ENCODE results near the gene PDK3.
A peak's percentile ranks its signal among the peaks of the same experiment; 100 is the strongest.

Gene PDK3

GRCh38 chrX:24443918-24444317 is 21.2 kb upstream of the PDK3 start:
- Histone ChIP-seq H3K4me1 (ENCODE audit: control insufficient read depth in 1 of 2, insufficient read depth in 1 of 2, low read depth in 1 of 2, low read length in 1 of 2) (no peaks in the 10 kb centered on the region), H3K27ac (no peak overlapping the region), H3K27me3 (no peaks in the 10 kb centered on the region), H3K4me3 (ENCODE audit: low read depth in 1 of 2, low read length in 1 of 2) (no peak overlapping the region), H3K9me3 (no peaks in the 10 kb centered on the region), H3K36me3 (no peaks in the 10 kb centered on the region)
- no peak for TF ChIP-seq CTCF (IDR thresholded peaks at IDR 0.05)

DNA sequence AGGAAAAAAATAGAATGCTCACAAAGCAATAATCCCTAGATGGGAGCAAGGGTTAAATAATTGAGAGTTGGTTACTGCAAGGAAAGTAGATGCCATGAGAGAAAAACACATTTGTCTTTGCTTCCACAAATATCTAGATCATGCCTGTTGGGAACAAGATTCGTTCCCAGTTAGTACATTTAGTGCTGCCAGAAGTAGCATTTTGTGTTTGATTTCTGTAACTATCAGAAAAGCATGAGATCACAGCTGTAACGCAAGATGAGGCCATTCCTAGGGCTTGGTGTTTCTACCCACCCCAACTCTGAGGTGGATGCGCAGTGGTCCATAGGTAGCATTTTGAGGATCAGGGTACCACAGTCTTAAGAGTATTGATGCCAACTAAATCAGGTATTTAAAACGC is 20.4 kb upstream of the PDK3 start:
- Histone ChIP-seq H3K36me3 (no peaks in the 10 kb centered on the region), H3K4me3 (ENCODE audit: low read depth in 1 of 2, low read length in 1 of 2) (no peak overlapping the region), H3K9me3 (no peaks in the 10 kb centered on the region), H3K27me3 (no peaks in the 10 kb centered on the region), H3K4me1 (ENCODE audit: control insufficient read depth in 1 of 2, insufficient read depth in 1 of 2, low read depth in 1 of 2, low read length in 1 of 2) (no peaks in the 10 kb centered on the region), H3K27ac (no peak overlapping the region)
- no peak for TF ChIP-seq CTCF (IDR thresholded peaks at IDR 0.05)

DNA sequence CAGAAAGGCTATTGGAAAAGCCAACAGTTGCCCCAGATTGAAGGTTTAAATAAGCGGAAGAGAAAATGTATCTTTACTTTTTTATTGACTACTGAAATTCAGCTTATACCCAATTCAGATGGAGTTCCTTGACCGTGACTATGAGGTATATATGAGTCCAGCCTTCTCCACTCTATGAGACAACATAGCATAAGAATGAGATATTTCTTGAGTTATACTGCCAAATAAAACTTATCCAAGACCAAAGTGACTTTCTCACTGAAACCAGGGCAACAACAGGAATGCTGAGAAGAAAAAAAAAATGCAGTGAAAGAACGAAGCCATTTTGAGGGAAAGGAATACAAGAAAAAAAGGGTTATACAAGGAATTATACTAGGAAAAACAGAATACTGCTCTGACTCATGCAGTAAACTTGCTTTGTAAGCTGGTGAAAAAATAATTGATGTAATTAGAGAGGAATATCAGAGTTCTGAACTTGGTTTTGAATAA is 16.3 kb upstream of the PDK3 start:
- Histone ChIP-seq H3K4me1 (ENCODE audit: control insufficient read depth in 1 of 2, insufficient read depth in 1 of 2, low read depth in 1 of 2, low read length in 1 of 2) (no peaks in the 10 kb centered on the region), H3K27ac (no peak overlapping the region), H3K27me3 (no peaks in the 10 kb centered on the region), H3K36me3 (no peaks in the 10 kb centered on the region), H3K9me3 (no peaks in the 10 kb centered on the region), H3K4me3 (ENCODE audit: low read depth in 1 of 2, low read length in 1 of 2) (no peak overlapping the region)
- no peak for TF ChIP-seq CTCF (IDR thresholded peaks at IDR 0.05)

- H3K4me3 ChIP-seq (ENCODE audit: low read depth in 1 of 2, low read length in 1 of 2), result no peak overlapping the region
- TF ChIP-seq CTCF (IDR thresholded peaks at IDR 0.05), result no peak
- H3K27me3 ChIP-seq, result no peaks in the 10 kb centered on the region
These were observed 2.0 kb upstream of the PDK3 start for GRCh38 chrX:24463077-24463476.

GRCh38 chrX:24464498-24464835 is 619 bp upstream of the PDK3 start:
- H3K4me1 ChIP-seq (ENCODE audit: control insufficient read depth in 1 of 2, insufficient read depth in 1 of 2, low read depth in 1 of 2, low read length in 1 of 2), result peaks cover 26 to 36% of the 10 kb centered on the region in 2 experiments
- H3K27ac ChIP-seq, result peak overlapping the region; percentile 91
- H3K9me3 ChIP-seq, result no peaks in the 10 kb centered on the region
- no peak for TF ChIP-seq CTCF (IDR thresholded peaks at IDR 0.05)
- no peaks in the 10 kb centered on the region for H3K27me3 ChIP-seq
- no peaks in the 10 kb centered on the region for H3K36me3 ChIP-seq
- H3K4me3 ChIP-seq (ENCODE audit: low read depth in 1 of 2, low read length in 1 of 2), result peak overlapping the region; percentile 74 to 76

More at GRCh38 chrX:24463077-24463476, 2.0 kb upstream of the PDK3 start:
- H3K9me3 ChIP-seq, result no peaks in the 10 kb centered on the region
- peaks cover 18 to 26% of the 10 kb centered on the region in 2 experiments for H3K4me1 ChIP-seq (ENCODE audit: control insufficient read depth in 1 of 2, insufficient read depth in 1 of 2, low read depth in 1 of 2, low read length in 1 of 2)
- H3K36me3 ChIP-seq, result no peaks in the 10 kb centered on the region
- no peak overlapping the region for H3K27ac ChIP-seq

GRCh38 chrX:24465532-24465865 is 413 bp downstream of the PDK3 start:
- no peaks in the 10 kb centered on the region for H3K36me3 ChIP-seq
- no peak for TF ChIP-seq CTCF (IDR thresholded peaks at IDR 0.05)
- H3K27ac ChIP-seq, result peak overlapping the region; percentile 91
- H3K4me3 ChIP-seq (ENCODE audit: low read depth in 1 of 2, low read length in 1 of 2), result peak overlapping the region; percentile 74 to 76
- no peaks in the 10 kb centered on the region for H3K27me3 ChIP-seq
- H3K4me1 ChIP-seq (ENCODE audit: control insufficient read depth in 1 of 2, insufficient read depth in 1 of 2, low read depth in 1 of 2, low read length in 1 of 2), result peaks cover 26 to 36% of the 10 kb centered on the region in 2 experiments
- no peaks in the 10 kb centered on the region for H3K9me3 ChIP-seq

Measured in neutrophil (primary cell).